ENCODE results near the gene MXRA7. TPM values are rescaled to one million over a fixed set of nuclear protein-coding genes. Genes with fewer than 3 reads are reported as not detected.

The MXRA7 gene
- total RNA-seq, 1 donor from 2014 or later = 411 TPM

- Histone ChIP-seq H3K4me3 (peak overlapping the region; percentile 28), H3K27ac (replicated peaks) (peak overlapping the region; percentile 54), H3K9me3 (replicated peaks) (no peaks in the 10 kb centered on the region), H3K4me1 (peaks cover 82% of the 10 kb centered on the region), H3K36me3 (peaks cover 95% of the 10 kb centered on the region), H3K27me3 (ENCODE audit: low read depth) (no peaks in the 10 kb centered on the region)
- DNase-seq = no peak
- TF ChIP-seq, protein P1, sequence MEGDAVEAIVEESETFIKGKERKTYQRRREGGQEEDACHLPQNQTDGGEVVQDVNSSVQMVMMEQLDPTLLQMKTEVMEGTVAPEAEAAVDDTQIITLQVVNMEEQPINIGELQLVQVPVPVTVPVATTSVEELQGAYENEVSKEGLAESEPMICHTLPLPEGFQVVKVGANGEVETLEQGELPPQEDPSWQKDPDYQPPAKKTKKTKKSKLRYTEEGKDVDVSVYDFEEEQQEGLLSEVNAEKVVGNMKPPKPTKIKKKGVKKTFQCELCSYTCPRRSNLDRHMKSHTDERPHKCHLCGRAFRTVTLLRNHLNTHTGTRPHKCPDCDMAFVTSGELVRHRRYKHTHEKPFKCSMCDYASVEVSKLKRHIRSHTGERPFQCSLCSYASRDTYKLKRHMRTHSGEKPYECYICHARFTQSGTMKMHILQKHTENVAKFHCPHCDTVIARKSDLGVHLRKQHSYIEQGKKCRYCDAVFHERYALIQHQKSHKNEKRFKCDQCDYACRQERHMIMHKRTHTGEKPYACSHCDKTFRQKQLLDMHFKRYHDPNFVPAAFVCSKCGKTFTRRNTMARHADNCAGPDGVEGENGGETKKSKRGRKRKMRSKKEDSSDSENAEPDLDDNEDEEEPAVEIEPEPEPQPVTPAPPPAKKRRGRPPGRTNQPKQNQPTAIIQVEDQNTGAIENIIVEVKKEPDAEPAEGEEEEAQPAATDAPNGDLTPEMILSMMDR (IDR thresholded peaks at IDR 0.05; ENCODE audit: borderline replicate concordance) = no peak
- intact Hi-C loops (cut with micrococcal nuclease) = loop anchor here (10.0 kb wide), 1 partner anchor 46 kb away; no protein-coding TSS in a partner anchor
Observed at GRCh38 chr17:76720941-76721340, 10.2 kb upstream of the MXRA7 start.

DNA sequence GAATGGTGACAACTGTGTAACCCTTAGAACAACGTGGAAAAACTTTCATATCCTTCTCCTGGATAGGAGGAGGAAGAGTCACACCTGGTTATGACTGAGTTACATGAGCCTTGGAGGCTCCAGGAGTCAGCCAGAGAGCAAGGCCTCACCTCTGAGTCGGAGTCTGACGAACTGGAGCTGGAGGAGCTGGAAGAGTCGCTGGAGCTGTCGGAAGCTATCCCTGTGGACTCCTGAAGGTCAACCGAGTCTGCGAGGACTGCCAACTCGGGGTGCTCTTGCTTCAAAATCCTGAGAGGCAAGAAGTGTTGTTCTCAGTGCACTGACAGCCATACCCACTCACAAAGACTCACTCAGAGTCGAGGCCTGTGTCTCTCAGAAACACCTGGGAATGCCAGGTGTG lies 9.4 kb upstream of the MXRA7 start:
- Histone ChIP-seq H3K36me3 (peaks cover 99% of the 10 kb centered on the region), H3K4me1 (peaks cover 82% of the 10 kb centered on the region), H3K27ac (replicated peaks) (peak overlapping the region; percentile 54), H3K9me3 (replicated peaks) (no peaks in the 10 kb centered on the region), H3K27me3 (ENCODE audit: low read depth) (no peaks in the 10 kb centered on the region), H3K4me3 (no peak overlapping the region)
- no peak for DNase-seq
- TF ChIP-seq, protein P1 (IDR thresholded peaks at IDR 0.05; ENCODE audit: borderline replicate concordance) = no peak
- intact Hi-C loops (cut with micrococcal nuclease) = loop anchor here (10.0 kb wide), 1 partner anchor 45 kb away; no protein-coding TSS in a partner anchor

- H3K27ac ChIP-seq (replicated peaks) = no peak overlapping the region
- H3K4me1 ChIP-seq = peaks cover 78% of the 10 kb centered on the region
- TF ChIP-seq, protein P1 (IDR thresholded peaks at IDR 0.05; ENCODE audit: borderline replicate concordance) = no peak
- no peak for DNase-seq
- no peaks in the 10 kb centered on the region for H3K27me3 ChIP-seq (ENCODE audit: low read depth)
- intact Hi-C loops (cut with micrococcal nuclease) = no loop called here
- no peak overlapping the region for H3K4me3 ChIP-seq
- H3K9me3 ChIP-seq (replicated peaks) = no peaks in the 10 kb centered on the region
- peaks cover 86% of the 10 kb centered on the region for H3K36me3 ChIP-seq
Observed at GRCh38 chr17:76718516-76718915, 7.8 kb upstream of the MXRA7 start.

DNA sequence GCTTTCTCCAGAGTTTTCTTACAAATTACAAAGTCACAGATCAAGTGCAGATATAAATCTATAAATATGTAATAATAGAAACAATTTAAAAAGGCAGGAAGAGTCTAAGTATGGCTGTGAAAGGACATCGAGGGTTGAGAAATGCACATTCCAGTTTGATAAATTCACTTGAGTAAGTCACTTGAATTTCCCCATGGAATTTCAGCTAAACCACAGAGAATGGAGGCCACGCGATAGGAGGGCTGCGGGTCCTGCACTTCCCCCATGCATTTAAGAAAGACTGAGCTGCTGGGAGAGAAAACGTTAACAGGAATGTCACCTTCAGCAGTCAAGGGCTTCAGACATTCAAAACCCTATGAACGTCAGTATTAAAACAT lies 6.1 kb upstream of the MXRA7 start:
- no peaks in the 10 kb centered on the region for H3K9me3 ChIP-seq (replicated peaks)
- intact Hi-C loops (cut with micrococcal nuclease) = no loop called here
- no peaks in the 10 kb centered on the region for H3K27me3 ChIP-seq (ENCODE audit: low read depth)
- H3K27ac ChIP-seq (replicated peaks) = peak overlapping the region; percentile 79
- TF ChIP-seq, protein P1 (IDR thresholded peaks at IDR 0.05; ENCODE audit: borderline replicate concordance) = no peak
- H3K36me3 ChIP-seq = peaks cover 80% of the 10 kb centered on the region
- peaks cover 76% of the 10 kb centered on the region for H3K4me1 ChIP-seq
- H3K4me3 ChIP-seq = peak overlapping the region; percentile 17
- DNase-seq = no peak

- H3K36me3 ChIP-seq = peaks cover 75% of the 10 kb centered on the region
- peaks cover 76% of the 10 kb centered on the region for H3K4me1 ChIP-seq
- no peaks in the 10 kb centered on the region for H3K9me3 ChIP-seq (replicated peaks)
- H3K27ac ChIP-seq (replicated peaks) = peak overlapping the region; percentile 79
- TF ChIP-seq, protein P1 (IDR thresholded peaks at IDR 0.05; ENCODE audit: borderline replicate concordance) = no peak
- no peaks in the 10 kb centered on the region for H3K27me3 ChIP-seq (ENCODE audit: low read depth)
- H3K4me3 ChIP-seq = peak overlapping the region; percentile 17
- peak; percentile 42 for DNase-seq
- intact Hi-C loops (cut with micrococcal nuclease) = no loop called here
Observed at GRCh38 chr17:76716146-76716838, 5.5 kb upstream of the MXRA7 start.
